Sigmoid colon (tissue), 7 donors: ENCODE measurements around the gene ATP13A2. TPM values are rescaled to one million over a fixed set of nuclear protein-coding genes. Genes with fewer than 3 reads are reported as not detected.

ENCODE experiments used
- DNase-seq: peaks from one replicate; pipeline ENCODE4 v3.0.0-alpha.2; 2019
- H3K27ac ChIP-seq, 4 donors: fragments of 200-600 bp; sonication (generic); one replicate each; pipeline ENCODE4 v1.5.1; 2016 to 2019; ENCODE audit warnings: mild to moderate bottlenecking in 1 of 4
- H3K27me3 ChIP-seq, 3 donors: fragments of 200-600 bp; sonication (generic); one replicate each; pipeline ENCODE4 v1.5.1; 2019; ENCODE audit warnings: mild to moderate bottlenecking in 1 of 3
- H3K36me3 ChIP-seq, 4 donors: fragments of 200-600 bp; sonication (generic); one replicate each; pipeline ENCODE4 v1.5.1; 2016 to 2019
- H3K4me1 ChIP-seq, 4 donors: fragments of 200-600 bp; sonication (generic); one replicate each; pipeline ENCODE4 v1.5.1; 2017 to 2019
- H3K4me3 ChIP-seq, 4 donors: fragments of 200-600 bp; sonication (generic); one replicate each; pipeline ENCODE4 v1.5.1; 2017 to 2019; ENCODE audit warnings: mild to moderate bottlenecking in 2 of 4, moderate library complexity in 1 of 4
- H3K9me3 ChIP-seq, 4 donors: fragments of 200-600 bp in 3 of 4; sonication (generic) in 3 of 4; one replicate each; pipeline versions ENCODE4 v1.5.1 to v1.6.1; 2013 to 2019
- CTCF ChIP-seq, 4 experiments: fragments of 450-650 bp in 3 of 4; fragments of 200-600 bp in 1 of 4; IDR thresholded peaks; one replicate each; pipeline ENCODE4 v1.5.1; 2016 to 2019; ENCODE audit warnings: antibody characterized with exemption in 4 of 4, mild to moderate bottlenecking in 3 of 4, moderate library complexity in 2 of 4
- EP300 ChIP-seq, 4 donors: sonication (generic); formaldehyde crosslinking; IDR thresholded peaks; one replicate each; pipeline ENCODE4 v1.6.1; 2017; ENCODE audit warnings: antibody characterized with exemption in 4 of 4
- POLR2A ChIP-seq, 2 donors: fragments of 450-650 bp; IDR thresholded peaks; one replicate each; pipeline ENCODE4 v1.6.1; 2016; ENCODE audit warnings: antibody characterized with exemption in 2 of 2, mild to moderate bottlenecking in 2 of 2, moderate library complexity in 2 of 2
- POLR2AphosphoS5 ChIP-seq, 4 donors: sonication (generic); formaldehyde crosslinking; IDR thresholded peaks; one replicate each; pipeline ENCODE4 v1.6.1; 2017; ENCODE audit warnings: antibody characterized with exemption in 4 of 4
- WGBS, 2 donors: extraction: QIAGEN DNeasy Blood & Tissue Kit; methylation state at CpG; one replicate each; pipeline ENCODE4 v1.1.7; 2013; 5-methylcytosine and 5-hydroxymethylcytosine counted together
- intact Hi-C: fragments of 100-400 bp; cut with DNase I; formaldehyde crosslinking; loops from one replicate; pipeline ENCODE4 v1.15.1; 2023
- polyA plus RNA-seq, 3 donors: library from polyadenylated mRNA; stranded (reverse); fragments of 200-250 nt; gene quantifications; one replicate each; pipeline ENCODE4 v1.2.3, GENCODE V29; 2013
- total RNA-seq, 4 donors: library from RNA; depleted of rRNA; stranded (reverse); fragments of >200 nt; gene quantifications; one replicate each; pipeline ENCODE4 v1.1.0, GENCODE V29; 2016
- donor health status: healthy with polysubstance abuse.
- donor health status: Bipolar disorder and iron deficiency.
- donor health status: healthy.

Gene ATP13A2
- total and polyA plus RNA-seq, 7 donors, result 6.6 to 47.2 (median 15.6) TPM

GRCh38 chr1:17009706-17010105 lies 2.0 kb downstream of the ATP13A2 start:
- WGBS, 2 donors, result 35 to 50% methylated on average over 4 of the region's 4 CpGs
- TF ChIP-seq CTCF (IDR thresholded peaks at IDR 0.05), result no peak
- TF ChIP-seq POLR2AphosphoS5 (IDR thresholded peaks at IDR 0.05), result no peak
- no peak for TF ChIP-seq EP300 (IDR thresholded peaks at IDR 0.05)
- no peak for TF ChIP-seq POLR2A (IDR thresholded peaks at IDR 0.05)
- Histone ChIP-seq H3K4me1 (peaks cover 0 to 25% (median 21%) of the 10 kb centered on the region in 4 donors), H3K4me3 (no peak overlapping the region), H3K9me3 (no peaks in the 10 kb centered on the region), H3K36me3 (peaks cover 0 to 11% (median 8%) of the 10 kb centered on the region in 4 donors), H3K27me3 (no peaks in the 10 kb centered on the region), H3K27ac (no peak overlapping the region)
- DNase-seq, result no peak
- intact Hi-C loops, result loop anchor here (5.0 kb wide), 2 partner anchors 38 to 47 kb away; no protein-coding TSS in a partner anchor

- Histone ChIP-seq H3K36me3 (peaks cover 0 to 23% (median 17%) of the 10 kb centered on the region in 4 donors), H3K4me1 (peaks cover 0 to 25% (median 21%) of the 10 kb centered on the region in 4 donors), H3K4me3 (no peak overlapping the region), H3K27me3 (no peaks in the 10 kb centered on the region), H3K9me3 (no peaks in the 10 kb centered on the region), H3K27ac (no peak overlapping the region)
- no peak for DNase-seq
- intact Hi-C loops, result no loop called here
- TF ChIP-seq POLR2A (IDR thresholded peaks at IDR 0.05) (no peak), POLR2AphosphoS5 (IDR thresholded peaks at IDR 0.05) (no peak), EP300 (IDR thresholded peaks at IDR 0.05) (no peak), CTCF (IDR thresholded peaks at IDR 0.05) (no peak)
- WGBS, 2 donors, result 87 to 92% methylated on average over 15 of the region's 15 CpGs
Measured at GRCh38 chr1:17008208-17008855, 3.4 kb downstream of the ATP13A2 start.

GRCh38 chr1:17007121-17007520 lies 4.6 kb downstream of the ATP13A2 start:
- H3K9me3 ChIP-seq, result no peaks in the 10 kb centered on the region
- no peak for DNase-seq
- peaks cover 0 to 22% (median 19%) of the 10 kb centered on the region in 4 donors for H3K4me1 ChIP-seq
- peaks cover 0 to 35% (median 24%) of the 10 kb centered on the region in 4 donors for H3K36me3 ChIP-seq
- no peak for TF ChIP-seq EP300 (IDR thresholded peaks at IDR 0.05)
- no peak for TF ChIP-seq POLR2A (IDR thresholded peaks at IDR 0.05)
- TF ChIP-seq CTCF (IDR thresholded peaks at IDR 0.05), result no peak
- TF ChIP-seq POLR2AphosphoS5 (IDR thresholded peaks at IDR 0.05), result no peak
- no peaks in the 10 kb centered on the region for H3K27me3 ChIP-seq
- no peak overlapping the region for H3K27ac ChIP-seq
- WGBS, 2 donors, result 92 to 95% methylated on average over 8 of the region's 8 CpGs
- intact Hi-C loops, result no loop called here
- H3K4me3 ChIP-seq, result no peak overlapping the region

GRCh38 chr1:17005365-17005740 lies 6.4 kb downstream of the ATP13A2 start:
- Histone ChIP-seq H3K36me3 (peaks cover 0 to 47% (median 31%) of the 10 kb centered on the region in 4 donors), H3K9me3 (no peaks in the 10 kb centered on the region)

More at GRCh38 chr1:17005365-17005740, 6.4 kb downstream of the ATP13A2 start:
- intact Hi-C loops, result no loop called here
- no peak for DNase-seq
- WGBS, 2 donors, result 95 to 97% methylated on average over 19 of the region's 19 CpGs
- Histone ChIP-seq H3K27me3 (no peaks in the 10 kb centered on the region), H3K4me3 (no peak overlapping the region), H3K4me1 (peaks cover 0 to 8% (median 6%) of the 10 kb centered on the region in 4 donors), H3K27ac (no peak overlapping the region)
- TF ChIP-seq POLR2AphosphoS5 (IDR thresholded peaks at IDR 0.05) (no peak), POLR2A (IDR thresholded peaks at IDR 0.05) (no peak), CTCF (IDR thresholded peaks at IDR 0.05) (no peak), EP300 (IDR thresholded peaks at IDR 0.05) (no peak)
